Smooth muscle cell of the coronary artery (primary cell): ENCODE measurements around the gene TJP1. TPM values are rescaled to one million over a fixed set of nuclear protein-coding genes. Genes with fewer than 3 reads are reported as not detected.

Experiments
- total RNA-seq: library from RNA; depleted of rRNA; stranded (reverse); fragments of >200 nt; gene quantifications from 2 replicates; pipeline ENCODE4 v1.2.3, GENCODE V29; 2014; ENCODE audit warnings: low replicate concordance

TJP1 gene
- total RNA-seq, result 38.3 and 42.8 TPM in 2 replicates

DNA sequence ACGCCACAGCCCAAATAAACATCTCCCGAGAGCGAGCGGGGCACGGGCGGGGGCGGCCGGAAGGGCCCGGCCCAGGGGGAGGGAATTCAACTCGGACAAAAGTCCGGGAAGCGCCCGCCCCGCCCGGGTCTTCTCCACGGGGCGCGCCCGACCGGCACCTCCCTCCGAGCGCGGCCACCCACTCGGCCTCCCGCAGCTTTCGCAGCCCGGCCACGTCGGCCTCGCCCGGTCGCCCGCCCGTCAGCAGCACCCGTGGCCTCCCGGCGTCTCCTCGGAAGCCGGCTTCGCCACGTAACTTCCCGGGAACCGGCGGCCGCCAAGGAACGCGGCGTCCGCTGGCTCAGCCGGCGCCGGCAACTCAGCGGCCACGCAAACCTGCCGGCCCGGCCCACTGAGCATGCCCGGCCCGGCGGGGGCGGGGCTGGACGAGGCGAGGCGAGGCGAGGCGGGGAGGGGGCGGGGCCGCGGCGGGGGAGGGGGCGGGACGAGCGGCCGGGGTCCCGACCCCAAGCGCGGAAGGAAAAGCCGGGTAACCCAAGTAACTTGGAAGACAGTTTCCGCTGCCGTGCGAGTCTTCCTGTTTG, at the start of gene TJP1:
TSS of gene TJP1 (minus strand) at position 369 of the 584 bp plus-strand sequence. CDS start 440 bp downstream, outside the sequence.

